SK-N-SH treated with all-trans-retinoic acid at 6 μM for 48 hours (cell line): ENCODE results near the gene DROSHA.

Source experiments
- ATAC-seq: fragments of 200-7000 bp; cut with Tn5 transposase; 3 replicates; pipeline ENCODE4 v1.9.1; 2020; ENCODE audit warnings: mild to moderate bottlenecking, moderate library complexity
- BACH2 ChIP-seq: fragments of 250-450 bp; sonication (Bioruptor Pico); IDR thresholded peaks from 2 replicates; pipeline ENCODE4 v1.9.0; 2021; ENCODE audit warnings: mild to moderate bottlenecking, borderline replicate concordance
- CREB5 ChIP-seq: fragments of 250-450 bp; sonication (Bioruptor Pico); IDR thresholded peaks from 2 replicates; pipeline ENCODE4 v1.5.1; 2020; ENCODE audit warnings: low read depth, mild to moderate bottlenecking, moderate library complexity
- CSDC2 ChIP-seq: fragments of 250-450 bp; sonication (Bioruptor Pico); IDR thresholded peaks from 2 replicates; pipeline ENCODE4 v1.5.0; 2020; ENCODE audit warnings: mild to moderate bottlenecking, moderate library complexity
- CSRNP3 ChIP-seq: fragments of 250-450 bp; sonication (Bioruptor Pico); IDR thresholded peaks from 2 replicates; pipeline ENCODE4 v1.5.1; 2021; ENCODE audit warnings: mild to moderate bottlenecking, moderate library complexity
- ESRRG ChIP-seq: fragments of 250-450 bp; sonication (Bioruptor Pico); IDR thresholded peaks from 2 replicates; pipeline ENCODE4 v1.6.1; 2021; ENCODE audit warnings: mild to moderate bottlenecking
- GLIS3 ChIP-seq: fragments of 250-450 bp; sonication (Bioruptor Pico); IDR thresholded peaks from 2 replicates; pipeline ENCODE4 v1.5.0; 2020; ENCODE audit warnings: mild to moderate bottlenecking, moderate library complexity
- ISL1 ChIP-seq: fragments of 250-450 bp; sonication (Bioruptor Pico); IDR thresholded peaks from 2 replicates; pipeline ENCODE4 v2.1.2; 2022; ENCODE audit warnings: mild to moderate bottlenecking, moderate library complexity
- OSR1 ChIP-seq: fragments of 250-450 bp; sonication (Bioruptor Pico); IDR thresholded peaks from 2 replicates; pipeline ENCODE4 v1.8.0; 2022; ENCODE audit warnings: moderate library complexity, mild to moderate bottlenecking, inconsistent platforms
- PATZ1 ChIP-seq: fragments of 250-450 bp; sonication (Bioruptor Pico); IDR thresholded peaks from 2 replicates; pipeline ENCODE4 v1.8.0; 2020; ENCODE audit warnings: mild to moderate bottlenecking, moderate library complexity, borderline replicate concordance
- POU6F1 ChIP-seq: fragments of 250-450 bp; sonication (Bioruptor Pico); IDR thresholded peaks from 2 replicates; pipeline ENCODE4 v1.8.0; 2021; ENCODE audit warnings: low read depth, mild to moderate bottlenecking, moderate library complexity, borderline replicate concordance
- PPARA ChIP-seq: fragments of 250-450 bp; sonication (Bioruptor Pico); IDR thresholded peaks from 2 replicates; pipeline ENCODE4 v1.5.0; 2020; ENCODE audit warnings: mild to moderate bottlenecking, borderline replicate concordance
- SNAI2 ChIP-seq: fragments of 250-450 bp; sonication (Bioruptor Pico); IDR thresholded peaks from 2 replicates; pipeline ENCODE4 v1.5.0; 2020; ENCODE audit warnings: mild to moderate bottlenecking, moderate library complexity
- TCF4 ChIP-seq: fragments of 250-450 bp; sonication (Bioruptor Pico); IDR thresholded peaks from 2 replicates; pipeline ENCODE4 v1.8.0; 2021; ENCODE audit warnings: mild to moderate bottlenecking, moderate library complexity, borderline replicate concordance
- TOX ChIP-seq: fragments of 250-450 bp; sonication (Bioruptor Pico); IDR thresholded peaks from 2 replicates; pipeline ENCODE4 v1.8.0; 2021; ENCODE audit warnings: mild to moderate bottlenecking, moderate library complexity, borderline replicate concordance
- TSHZ2 ChIP-seq: fragments of 250-450 bp; sonication (Bioruptor Pico); IDR thresholded peaks from 2 replicates; pipeline ENCODE4 v1.5.0; 2020; ENCODE audit warnings: mild to moderate bottlenecking, moderate library complexity
- ZC3H10 ChIP-seq: fragments of 250-450 bp; sonication (Bioruptor Pico); IDR thresholded peaks from 2 replicates; pipeline ENCODE4 v1.5.1; 2021; ENCODE audit warnings: mild to moderate bottlenecking, moderate library complexity
- ZFP3 ChIP-seq: fragments of 250-450 bp; sonication (Bioruptor Pico); IDR thresholded peaks from 2 replicates; pipeline ENCODE4 v1.5.0; 2020; ENCODE audit warnings: mild to moderate bottlenecking, moderate library complexity
- ZFP30 ChIP-seq: fragments of 450-650 bp; formaldehyde crosslinking; IDR thresholded peaks from 2 replicates; pipeline ENCODE4 v1.5.0; 2022; ENCODE audit warnings: mild to moderate bottlenecking, moderate library complexity
- ZNF70 ChIP-seq: fragments of 450-650 bp; formaldehyde crosslinking; IDR thresholded peaks from 2 replicates; pipeline ENCODE4 v1.5.0; 2020; ENCODE audit warnings: mild to moderate bottlenecking, moderate library complexity
- ZNF8 ChIP-seq: fragments of 450-650 bp; formaldehyde crosslinking; IDR thresholded peaks from 2 replicates; pipeline ENCODE4 v1.5.0; 2020; ENCODE audit warnings: mild to moderate bottlenecking, moderate library complexity

DROSHA gene

DNA sequence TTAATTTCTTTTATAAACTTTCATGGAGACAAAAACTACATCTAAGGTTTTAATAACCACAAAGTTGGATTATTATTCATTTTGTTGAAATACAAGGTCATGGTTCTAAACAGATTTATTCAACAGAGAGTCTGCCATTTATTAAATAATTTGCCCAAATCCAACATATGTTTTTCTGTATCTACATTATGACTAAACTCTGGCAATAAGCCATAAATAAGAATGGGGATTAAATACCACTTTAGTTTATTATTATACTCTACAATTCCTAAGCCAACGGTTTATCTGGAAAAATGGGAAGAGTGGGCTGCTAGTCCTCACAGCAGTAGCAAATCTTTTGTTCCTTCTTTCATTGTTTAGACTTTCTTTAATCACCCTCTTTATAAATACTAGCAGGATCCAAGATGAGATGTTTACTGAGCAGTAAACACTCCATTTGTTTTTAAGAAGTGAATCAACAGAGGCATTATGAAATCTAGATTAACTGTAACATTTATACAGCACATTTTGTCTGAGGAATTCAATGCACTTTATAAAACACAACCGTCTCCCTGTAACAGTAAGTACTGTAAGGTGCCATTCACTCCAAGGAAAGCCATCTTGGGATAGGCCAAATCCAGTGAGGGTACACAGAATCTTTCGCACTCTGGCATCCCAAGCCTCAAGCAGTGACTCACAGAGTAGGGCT lies 89.7 kb downstream of the DROSHA start:
- peak; percentile 63 for ATAC-seq
- TF ChIP-seq ISL1 (CRISPR knock-in tag) = 0 out of 2 replicates have a peak, but pooled peaks have one; percentile 30
- TF ChIP-seq TCF4 (CRISPR knock-in tag) = no peak

DNA sequence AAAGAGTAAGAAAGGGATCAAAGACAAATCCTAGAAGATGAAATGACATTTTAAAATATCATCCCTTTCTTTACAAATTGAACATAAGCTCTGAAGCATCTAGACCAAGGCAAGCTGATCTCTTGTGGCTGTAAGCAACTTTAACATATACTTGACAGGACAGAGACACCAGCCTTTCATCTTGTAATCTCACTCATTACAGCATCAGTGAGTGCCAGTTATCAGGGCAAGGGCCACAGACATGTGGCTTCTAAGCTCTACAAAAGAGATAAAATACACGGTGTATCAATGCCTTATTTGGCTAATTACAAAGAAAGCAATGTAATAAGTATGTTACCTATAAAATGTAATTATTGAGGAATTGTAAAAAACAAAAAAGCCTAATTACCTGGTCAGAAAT lies 95.0 kb downstream of the DROSHA start:
- no peak for ATAC-seq
- TF ChIP-seq OSR1 (CRISPR knock-in tag) = no peak
- TF ChIP-seq POU6F1 = no peak
- no peak for TF ChIP-seq CSRNP3 (CRISPR knock-in tag)
- TF ChIP-seq ISL1 (CRISPR knock-in tag) = no peak
- no peak for TF ChIP-seq CREB5 (CRISPR knock-in tag)
- TF ChIP-seq ESRRG (CRISPR knock-in tag) = no peak
- TF ChIP-seq GLIS3 = no peak
- no peak for TF ChIP-seq TCF4 (CRISPR knock-in tag)

DNA sequence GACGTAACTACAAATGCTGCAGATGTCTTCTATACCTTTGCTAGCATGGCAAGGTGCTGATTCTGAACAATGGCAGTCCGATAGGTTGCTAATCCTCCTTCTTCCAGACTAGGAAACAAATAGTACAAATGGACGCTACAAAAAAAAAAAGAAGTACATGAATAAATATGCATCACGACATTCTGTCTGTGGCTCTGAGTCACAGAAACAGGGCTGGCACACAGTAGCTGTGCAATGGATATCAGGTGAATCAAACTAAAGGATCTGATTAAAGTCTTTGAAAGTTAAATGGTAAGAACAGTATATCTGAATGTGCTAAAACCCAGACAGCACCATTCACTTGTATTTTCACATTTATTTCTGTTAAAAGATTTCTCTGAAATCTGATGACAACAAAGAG lies 96.2 kb downstream of the DROSHA start:
- TF ChIP-seq ISL1 (CRISPR knock-in tag) (no peak), ZNF8 (CRISPR knock-in tag) (no peak), ZFP30 (CRISPR knock-in tag) (no peak), CSRNP3 (CRISPR knock-in tag) (no peak), PPARA (no peak), CREB5 (CRISPR knock-in tag) (no peak), TCF4 (CRISPR knock-in tag) (no peak), OSR1 (CRISPR knock-in tag) (no peak), CSDC2 (CRISPR knock-in tag) (no peak), ZC3H10 (CRISPR knock-in tag) (no peak), GLIS3 (no peak), TOX (CRISPR knock-in tag) (no peak), ZFP3 (CRISPR knock-in tag) (no peak), SNAI2 (no peak)
- TF ChIP-seq, all 23 proteins: peak for 0
- peak; percentile 57; the same call in 1 of the 3 replicates for ATAC-seq

DNA sequence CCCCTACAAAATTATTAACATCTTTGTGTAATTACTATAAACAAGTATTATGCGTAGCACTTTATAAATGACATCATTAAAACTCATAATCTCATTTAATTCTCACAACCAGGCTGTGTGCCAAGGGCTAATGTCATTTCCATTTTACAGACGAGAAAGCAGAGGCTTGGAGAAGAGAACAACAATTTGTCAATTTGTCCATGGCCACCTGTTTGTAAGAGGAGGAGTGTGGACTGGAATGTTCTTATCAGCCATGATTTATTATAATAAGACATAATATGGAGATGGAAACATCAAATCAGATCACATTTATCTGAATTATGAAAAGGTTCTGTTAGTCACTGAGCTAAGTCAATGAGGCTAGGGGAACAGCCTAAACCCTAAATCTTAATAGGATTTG lies 97.0 kb downstream of the DROSHA start:
- peak; percentile 36; the same call in 1 of the 3 replicates for ATAC-seq
- TF ChIP-seq ESRRG (CRISPR knock-in tag) = no peak
- no peak for TF ChIP-seq ZFP30 (CRISPR knock-in tag)
- no peak for TF ChIP-seq ZNF70 (CRISPR knock-in tag)
- peak; percentile 87 for TF ChIP-seq ISL1 (CRISPR knock-in tag)
- no peak for TF ChIP-seq TSHZ2 (CRISPR knock-in tag)
- TF ChIP-seq BACH2 (CRISPR knock-in tag) = no peak
- peak; percentile 79; the same call in 1 of the 2 replicates for TF ChIP-seq CREB5 (CRISPR knock-in tag)
- TF ChIP-seq PATZ1 (CRISPR knock-in tag) = peak; percentile 73; the same call in 1 of the 2 replicates
